Mucosa of stomach (tissue), 1 donor: Measurements from ENCODE around the gene PADI3.

Source experiments
- H3K27me3 ChIP-seq: one replicate; pipeline ENCODE4 v1.7.0; 2013; ENCODE audit warnings: mild to moderate bottlenecking, low read length; ENCODE audit not compliant: control insufficient read depth, insufficient read depth
- H3K36me3 ChIP-seq: one replicate; pipeline ENCODE4 v1.7.0; 2013; ENCODE audit warnings: low read length; ENCODE audit not compliant: control insufficient read depth, insufficient read depth
- H3K4me1 ChIP-seq: one replicate; pipeline ENCODE4 v1.7.0; 2013; ENCODE audit warnings: mild to moderate bottlenecking, low read length; ENCODE audit not compliant: control insufficient read depth, insufficient read depth
- H3K4me3 ChIP-seq: one replicate; pipeline ENCODE4 v1.7.0; 2013; ENCODE audit warnings: low read length
- H3K9ac ChIP-seq: one replicate; pipeline ENCODE4 v1.7.0; 2013; ENCODE audit warnings: mild to moderate bottlenecking, low read length, moderate library complexity
- H3K9me3 ChIP-seq: one replicate; pipeline ENCODE4 v1.7.0; 2013; ENCODE audit warnings: mild to moderate bottlenecking, low read length, moderate library complexity; ENCODE audit not compliant: control insufficient read depth
- donor health status: Pancreatic carcinoma.

PADI3 gene, protein sequence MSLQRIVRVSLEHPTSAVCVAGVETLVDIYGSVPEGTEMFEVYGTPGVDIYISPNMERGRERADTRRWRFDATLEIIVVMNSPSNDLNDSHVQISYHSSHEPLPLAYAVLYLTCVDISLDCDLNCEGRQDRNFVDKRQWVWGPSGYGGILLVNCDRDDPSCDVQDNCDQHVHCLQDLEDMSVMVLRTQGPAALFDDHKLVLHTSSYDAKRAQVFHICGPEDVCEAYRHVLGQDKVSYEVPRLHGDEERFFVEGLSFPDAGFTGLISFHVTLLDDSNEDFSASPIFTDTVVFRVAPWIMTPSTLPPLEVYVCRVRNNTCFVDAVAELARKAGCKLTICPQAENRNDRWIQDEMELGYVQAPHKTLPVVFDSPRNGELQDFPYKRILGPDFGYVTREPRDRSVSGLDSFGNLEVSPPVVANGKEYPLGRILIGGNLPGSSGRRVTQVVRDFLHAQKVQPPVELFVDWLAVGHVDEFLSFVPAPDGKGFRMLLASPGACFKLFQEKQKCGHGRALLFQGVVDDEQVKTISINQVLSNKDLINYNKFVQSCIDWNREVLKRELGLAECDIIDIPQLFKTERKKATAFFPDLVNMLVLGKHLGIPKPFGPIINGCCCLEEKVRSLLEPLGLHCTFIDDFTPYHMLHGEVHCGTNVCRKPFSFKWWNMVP

GRCh38 chr1:17248781-17249180 is at the start of gene PADI3:
PADI3 (plus strand) TSS chr1:17249098; CDS start chr1:17249138, 40 bp downstream.
- H3K27me3 ChIP-seq: peaks cover 18% of the 10 kb centered on the region
- no peaks in the 10 kb centered on the region for H3K36me3 ChIP-seq
- no peak within 1 kb of the TSS for H3K9ac ChIP-seq
- no peaks in the 10 kb centered on the region for H3K4me1 ChIP-seq
- H3K4me3 ChIP-seq: no peak within 1 kb of the TSS
- H3K9me3 ChIP-seq: no peaks in the 10 kb centered on the region

- Histone ChIP-seq H3K9me3 (no peaks in the 10 kb centered on the region), H3K4me3 (no peak overlapping the region), H3K9ac (no peak overlapping the region), H3K4me1 (no peaks in the 10 kb centered on the region), H3K27me3 (peaks cover 6% of the 10 kb centered on the region), H3K36me3 (no peaks in the 10 kb centered on the region)
These were observed 49.4 kb upstream of the PADI3 start for GRCh38 chr1:17199267-17200044.

DNA sequence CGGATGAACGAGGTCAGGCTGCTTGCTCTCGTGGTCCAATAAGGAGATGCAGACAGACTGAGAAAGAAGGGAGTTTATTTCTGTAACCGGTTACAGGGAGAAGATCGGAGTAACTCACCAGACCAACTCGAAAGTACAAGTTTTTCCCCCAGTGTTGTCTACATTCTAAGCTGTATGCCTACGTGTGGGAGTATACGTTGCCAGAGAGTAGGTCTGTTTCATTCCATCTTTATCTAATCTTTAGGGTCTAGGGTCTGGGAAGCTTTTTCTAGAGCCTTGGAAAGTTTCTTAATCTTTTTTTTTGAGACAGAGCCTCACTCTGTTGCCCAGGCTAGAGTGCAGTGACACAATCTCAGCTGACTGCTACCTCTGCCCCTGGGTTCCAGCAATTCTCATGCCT is 48.7 kb upstream of the PADI3 start:
- H3K36me3 ChIP-seq: no peaks in the 10 kb centered on the region
- no peak overlapping the region for H3K4me3 ChIP-seq
- H3K4me1 ChIP-seq: no peaks in the 10 kb centered on the region
- peaks cover 7% of the 10 kb centered on the region for H3K27me3 ChIP-seq
- H3K9ac ChIP-seq: no peak overlapping the region
- H3K9me3 ChIP-seq: no peaks in the 10 kb centered on the region

DNA sequence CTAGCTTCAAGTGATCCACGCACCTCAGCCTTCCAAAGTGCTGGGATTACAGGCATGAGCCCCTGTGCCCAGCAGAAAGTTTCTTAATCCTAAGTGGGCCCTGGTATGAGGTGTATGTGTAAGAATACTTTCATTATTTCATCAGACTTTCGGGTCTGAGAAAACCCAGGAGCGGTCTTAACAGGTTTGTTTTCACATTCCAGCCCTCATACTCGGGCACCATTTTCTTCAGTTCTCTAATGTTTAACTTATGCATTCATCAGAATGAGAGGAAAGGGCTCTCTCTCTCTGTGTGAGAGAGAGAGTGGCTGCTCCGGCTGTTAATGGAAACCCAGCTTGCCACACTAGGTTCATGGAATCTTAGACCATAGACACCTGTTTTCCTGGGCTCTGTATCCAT is 48.1 kb upstream of the PADI3 start:
- Histone ChIP-seq H3K27me3 (peaks cover 11% of the 10 kb centered on the region), H3K4me1 (no peaks in the 10 kb centered on the region), H3K36me3 (no peaks in the 10 kb centered on the region), H3K4me3 (no peak overlapping the region), H3K9me3 (no peaks in the 10 kb centered on the region), H3K9ac (no peak overlapping the region)

DNA sequence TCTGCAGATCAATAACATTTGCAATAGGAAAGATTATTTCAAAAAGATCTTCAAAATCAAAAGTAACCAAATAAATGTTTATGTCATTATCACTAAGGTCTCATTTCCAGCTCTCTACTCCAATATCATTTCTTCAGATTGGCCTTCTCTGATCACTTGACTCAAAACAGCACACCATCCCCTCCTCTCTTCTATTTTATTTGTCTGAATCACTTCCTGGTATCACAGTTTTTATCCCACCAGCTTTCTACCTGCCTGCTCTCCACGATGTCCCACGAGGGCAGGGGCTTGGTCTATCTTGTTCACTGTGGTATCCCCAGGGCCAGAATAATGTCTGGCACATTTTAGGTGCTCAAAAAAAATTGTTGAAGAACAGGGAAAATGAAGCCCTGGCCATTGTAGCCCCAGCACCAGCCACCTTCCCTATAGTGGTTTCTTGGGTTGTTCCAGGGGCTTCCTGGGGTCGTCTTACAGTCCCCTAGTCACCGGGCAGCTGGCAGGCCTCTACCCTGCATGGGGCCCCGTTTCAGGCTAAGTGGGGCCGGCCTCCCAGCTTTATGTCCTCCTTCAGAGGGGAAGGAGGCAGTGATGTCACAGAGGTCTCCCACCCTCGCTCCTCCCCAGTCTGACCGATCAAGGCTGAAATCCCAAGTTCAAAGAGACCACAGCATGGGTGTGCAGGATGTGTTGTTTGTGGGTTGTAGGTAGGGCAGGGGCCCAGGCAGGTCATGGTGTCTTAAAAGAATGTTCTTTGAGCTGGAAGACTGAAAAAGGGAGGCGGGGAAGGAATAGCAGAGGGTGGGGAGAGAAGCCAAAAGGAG is 47.5 kb upstream of the PADI3 start:
- no peak overlapping the region for H3K4me3 ChIP-seq
- peaks cover 16% of the 10 kb centered on the region for H3K27me3 ChIP-seq
- H3K9me3 ChIP-seq: no peaks in the 10 kb centered on the region
- no peaks in the 10 kb centered on the region for H3K4me1 ChIP-seq
- H3K9ac ChIP-seq: no peak overlapping the region
- no peaks in the 10 kb centered on the region for H3K36me3 ChIP-seq

DNA sequence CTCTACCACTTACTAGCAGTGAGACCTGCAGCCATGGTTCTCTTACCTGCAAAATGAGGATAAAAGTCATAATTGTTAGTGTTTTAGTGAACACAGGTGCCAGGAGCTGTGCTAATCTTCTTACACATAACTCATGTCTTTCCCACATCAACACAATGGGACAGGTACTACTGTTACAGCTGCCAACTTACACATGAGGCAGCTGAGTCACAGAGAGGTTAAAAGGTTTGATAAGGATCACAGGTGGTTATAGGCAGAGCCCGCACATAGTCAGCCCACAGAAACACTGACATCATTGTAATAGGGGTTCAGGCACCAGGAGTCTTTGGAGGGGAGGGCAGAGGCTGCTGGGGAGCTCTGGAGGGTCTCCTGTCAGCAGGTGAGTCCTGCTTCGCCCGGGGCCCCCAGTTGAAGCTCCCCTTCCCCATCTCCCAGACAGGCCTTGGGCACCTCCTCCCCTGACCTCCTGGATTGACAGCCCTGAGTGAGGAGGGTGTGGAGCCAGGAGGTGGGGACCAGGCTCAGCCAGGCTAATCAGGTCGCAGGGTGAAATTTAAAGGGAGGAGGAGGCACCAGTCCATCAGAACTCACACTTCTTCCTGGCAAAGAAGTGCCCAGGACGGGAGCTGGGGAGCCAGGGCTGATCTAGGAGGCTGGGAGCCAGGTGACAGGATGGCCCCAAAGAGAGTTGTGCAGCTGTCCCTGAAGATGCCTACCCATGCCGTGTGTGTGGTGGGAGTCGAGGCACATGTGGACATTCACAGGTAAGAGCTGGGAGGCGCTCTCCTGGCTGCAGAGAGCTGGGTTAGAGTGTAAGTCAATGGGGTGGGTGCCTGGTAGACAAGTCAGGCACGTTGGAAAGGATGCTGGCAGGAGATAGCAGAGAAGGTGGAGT is 44.1 kb upstream of the PADI3 start, which contains the start of gene PADI1:
Gene PADI1, plus strand, starts transcription at position 583 of the 895 bp plus-strand sequence. Its CDS starts 90 bp downstream, at position 673.
- Histone ChIP-seq H3K27me3 (peaks cover 16% of the 10 kb centered on the region), H3K9me3 (no peaks in the 10 kb centered on the region), H3K9ac (no peak within 1 kb of the TSS), H3K4me3 (no peak within 1 kb of the TSS), H3K36me3 (no peaks in the 10 kb centered on the region), H3K4me1 (no peaks in the 10 kb centered on the region)

- H3K4me3 ChIP-seq: no peak overlapping the region
- no peak overlapping the region for H3K9ac ChIP-seq
- H3K36me3 ChIP-seq: no peaks in the 10 kb centered on the region
These were observed 43.2 kb upstream of the PADI3 start for GRCh38 chr1:17205652-17206051.

DNA sequence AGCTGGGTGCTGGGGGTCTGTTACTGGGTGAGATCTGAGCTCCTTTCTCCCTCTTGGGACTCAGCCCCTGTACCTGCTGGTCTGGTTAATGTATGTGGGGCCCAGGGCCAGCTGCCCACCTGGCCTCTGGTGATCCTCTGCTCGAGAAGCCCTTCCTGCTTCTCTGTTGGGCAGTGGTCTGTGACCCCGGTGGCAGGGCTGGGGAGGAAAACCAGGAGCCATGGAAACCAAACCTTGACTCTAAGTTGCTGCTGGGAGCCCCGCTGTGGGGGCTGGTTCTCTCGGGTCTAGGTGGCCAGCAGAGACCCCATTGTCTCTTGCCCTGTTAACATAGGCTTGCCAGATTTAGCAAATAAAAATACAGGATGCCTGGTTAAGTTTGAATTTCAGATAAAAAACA is 42.7 kb upstream of the PADI3 start:
- Histone ChIP-seq H3K36me3 (no peaks in the 10 kb centered on the region), H3K4me3 (no peak overlapping the region), H3K4me1 (no peaks in the 10 kb centered on the region), H3K9me3 (no peaks in the 10 kb centered on the region), H3K9ac (no peak overlapping the region), H3K27me3 (peaks cover 16% of the 10 kb centered on the region)

More at GRCh38 chr1:17205652-17206051, 43.2 kb upstream of the PADI3 start:
- Histone ChIP-seq H3K9me3 (no peaks in the 10 kb centered on the region), H3K27me3 (peaks cover 16% of the 10 kb centered on the region), H3K4me1 (no peaks in the 10 kb centered on the region)

- Histone ChIP-seq H3K4me3 (no peak overlapping the region), H3K4me1 (no peaks in the 10 kb centered on the region), H3K9me3 (no peaks in the 10 kb centered on the region), H3K27me3 (peaks cover 19% of the 10 kb centered on the region), H3K36me3 (no peaks in the 10 kb centered on the region), H3K9ac (no peak overlapping the region)
These were observed 41.9 kb upstream of the PADI3 start for GRCh38 chr1:17207046-17207445.

DNA sequence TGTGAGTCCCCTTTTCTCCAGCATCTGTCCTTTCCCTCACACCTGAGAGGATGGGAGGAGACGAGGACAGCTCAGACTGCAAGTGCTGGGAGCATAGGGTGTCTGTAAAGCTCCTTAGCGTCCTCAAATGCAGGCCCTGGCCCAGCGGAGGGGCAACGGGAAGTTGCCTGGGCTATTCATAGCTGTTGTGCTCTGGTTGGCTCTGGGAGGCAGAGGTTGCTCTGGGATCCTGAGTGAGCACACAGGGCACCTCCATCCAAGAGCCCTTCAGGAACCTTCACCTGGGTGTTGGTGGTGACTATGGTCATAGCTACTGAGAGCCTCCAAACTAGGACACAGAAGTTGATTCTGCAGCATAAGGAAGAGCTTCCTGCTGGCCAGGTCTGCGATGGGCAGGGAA is 41.4 kb upstream of the PADI3 start:
- Histone ChIP-seq H3K27me3 (peaks cover 19% of the 10 kb centered on the region), H3K4me3 (no peak overlapping the region), H3K36me3 (no peaks in the 10 kb centered on the region), H3K9me3 (no peaks in the 10 kb centered on the region), H3K4me1 (peaks cover 4% of the 10 kb centered on the region), H3K9ac (no peak overlapping the region)
